Endothelial cell (in vitro differentiated cells): ENCODE data around the gene TRPV5. TPM values are rescaled to one million over a fixed set of nuclear protein-coding genes. Genes with fewer than 3 reads are reported as not detected.

ENCODE experiments used
- DNase-seq: peaks from one replicate; pipeline ENCODE4 v3.0.0; 2021; ENCODE audit warnings: low spot score
- H3K27ac Mint-ChIP-seq: one replicate; pipeline ENCODE4 v1.8.0; 2021; ENCODE audit warnings: mixed read lengths, inconsistent platforms; ENCODE audit not compliant: unreplicated experiment
- H3K27me3 Mint-ChIP-seq: one replicate; pipeline ENCODE4 v1.8.0; 2021; ENCODE audit warnings: mild to moderate bottlenecking, moderate library complexity, mixed read lengths, inconsistent platforms; ENCODE audit not compliant: unreplicated experiment
- H3K36me3 Mint-ChIP-seq: one replicate; pipeline ENCODE4 v1.8.0; 2021; ENCODE audit warnings: mild to moderate bottlenecking, low read depth, mixed read lengths, inconsistent platforms; ENCODE audit not compliant: unreplicated experiment
- H3K4me1 Mint-ChIP-seq: one replicate; pipeline ENCODE4 v1.8.0; 2021; ENCODE audit warnings: mild to moderate bottlenecking, mixed read lengths, inconsistent platforms; ENCODE audit not compliant: unreplicated experiment
- H3K4me3 Mint-ChIP-seq: one replicate; pipeline ENCODE4 v1.8.0; 2021; ENCODE audit warnings: mild to moderate bottlenecking, mixed read lengths, inconsistent platforms; ENCODE audit not compliant: unreplicated experiment
- H3K9me3 Mint-ChIP-seq: one replicate; pipeline ENCODE4 v1.8.0; 2021; ENCODE audit warnings: mixed read lengths, inconsistent platforms; ENCODE audit not compliant: unreplicated experiment
- total RNA-seq: library from RNA; stranded (reverse); fragmentation: NEBNext Ultra II Directional; extraction: Animal tissue kit (Norgen Biotek cat#: 25700); gene quantifications from one replicate; pipeline ENCODE4 v1.2.1, GENCODE V29; 2021; ENCODE audit not compliant: unreplicated experiment
- TF ChIP-seq, protein P1 (sequence below): fragments of 200-600 bp; sonication (generic); IDR thresholded peaks from one replicate; pipeline ENCODE4 v1.5.0; 2021; ENCODE audit warnings: antibody characterized with exemption; ENCODE audit not compliant: unreplicated experiment

The TRPV5 gene
- total RNA-seq, 1 donor from 2014 or later, result not detected

DNA sequence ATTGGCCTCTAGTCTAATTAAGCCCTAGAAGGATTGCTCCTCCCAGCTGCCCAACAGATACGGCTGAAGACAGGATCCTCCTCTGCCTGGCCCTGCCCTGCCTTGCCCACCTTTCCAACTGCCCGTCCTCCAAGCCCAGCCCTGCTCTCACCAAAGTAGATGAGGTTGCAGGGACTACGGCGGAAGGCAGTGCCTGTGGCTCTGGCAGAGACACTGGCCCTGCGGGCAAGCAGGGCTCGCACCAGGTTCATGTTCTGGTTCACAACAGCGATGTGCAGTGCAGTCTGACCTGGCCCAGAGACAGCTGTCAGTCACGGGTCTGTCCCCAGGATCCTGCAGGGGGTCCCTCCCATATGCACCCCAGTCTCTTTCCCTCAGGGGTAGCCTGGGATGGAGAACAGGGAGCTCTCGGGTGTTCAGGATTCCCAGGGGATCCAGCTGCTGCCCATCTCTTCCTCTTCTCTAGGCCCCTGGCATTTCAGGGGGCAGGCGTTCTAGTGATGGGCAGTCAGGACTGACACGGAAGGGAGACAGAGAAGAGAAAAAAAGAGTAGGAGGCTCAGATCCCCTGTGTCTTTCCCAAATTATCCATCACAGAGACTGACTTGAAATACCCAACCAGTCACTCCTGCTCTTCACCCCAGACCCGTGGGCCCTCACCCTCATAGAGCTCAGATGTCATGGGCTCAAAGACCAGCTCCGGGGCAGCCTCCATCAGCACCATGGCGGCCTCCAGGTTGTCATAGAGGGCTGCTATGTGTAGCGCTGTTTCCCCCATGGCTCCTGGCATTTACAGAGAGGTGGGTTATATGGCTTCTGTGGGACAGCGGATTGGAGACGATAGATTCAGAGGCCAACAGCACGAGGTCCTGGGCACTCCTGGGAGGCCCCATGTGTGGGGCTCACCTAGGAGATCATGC, 56.3 kb downstream of the TRPV5 start:
- Mint-ChIP-seq H3K27ac (no peak overlapping the region), H3K36me3 (no peaks in the 10 kb centered on the region), H3K4me3 (no peak overlapping the region), H3K27me3 (peaks cover 9% of the 10 kb centered on the region), H3K9me3 (peaks cover 5% of the 10 kb centered on the region), H3K4me1 (no peaks in the 10 kb centered on the region)
- no peak for DNase-seq
- TF ChIP-seq, protein P1, sequence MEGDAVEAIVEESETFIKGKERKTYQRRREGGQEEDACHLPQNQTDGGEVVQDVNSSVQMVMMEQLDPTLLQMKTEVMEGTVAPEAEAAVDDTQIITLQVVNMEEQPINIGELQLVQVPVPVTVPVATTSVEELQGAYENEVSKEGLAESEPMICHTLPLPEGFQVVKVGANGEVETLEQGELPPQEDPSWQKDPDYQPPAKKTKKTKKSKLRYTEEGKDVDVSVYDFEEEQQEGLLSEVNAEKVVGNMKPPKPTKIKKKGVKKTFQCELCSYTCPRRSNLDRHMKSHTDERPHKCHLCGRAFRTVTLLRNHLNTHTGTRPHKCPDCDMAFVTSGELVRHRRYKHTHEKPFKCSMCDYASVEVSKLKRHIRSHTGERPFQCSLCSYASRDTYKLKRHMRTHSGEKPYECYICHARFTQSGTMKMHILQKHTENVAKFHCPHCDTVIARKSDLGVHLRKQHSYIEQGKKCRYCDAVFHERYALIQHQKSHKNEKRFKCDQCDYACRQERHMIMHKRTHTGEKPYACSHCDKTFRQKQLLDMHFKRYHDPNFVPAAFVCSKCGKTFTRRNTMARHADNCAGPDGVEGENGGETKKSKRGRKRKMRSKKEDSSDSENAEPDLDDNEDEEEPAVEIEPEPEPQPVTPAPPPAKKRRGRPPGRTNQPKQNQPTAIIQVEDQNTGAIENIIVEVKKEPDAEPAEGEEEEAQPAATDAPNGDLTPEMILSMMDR, result no peak

DNA sequence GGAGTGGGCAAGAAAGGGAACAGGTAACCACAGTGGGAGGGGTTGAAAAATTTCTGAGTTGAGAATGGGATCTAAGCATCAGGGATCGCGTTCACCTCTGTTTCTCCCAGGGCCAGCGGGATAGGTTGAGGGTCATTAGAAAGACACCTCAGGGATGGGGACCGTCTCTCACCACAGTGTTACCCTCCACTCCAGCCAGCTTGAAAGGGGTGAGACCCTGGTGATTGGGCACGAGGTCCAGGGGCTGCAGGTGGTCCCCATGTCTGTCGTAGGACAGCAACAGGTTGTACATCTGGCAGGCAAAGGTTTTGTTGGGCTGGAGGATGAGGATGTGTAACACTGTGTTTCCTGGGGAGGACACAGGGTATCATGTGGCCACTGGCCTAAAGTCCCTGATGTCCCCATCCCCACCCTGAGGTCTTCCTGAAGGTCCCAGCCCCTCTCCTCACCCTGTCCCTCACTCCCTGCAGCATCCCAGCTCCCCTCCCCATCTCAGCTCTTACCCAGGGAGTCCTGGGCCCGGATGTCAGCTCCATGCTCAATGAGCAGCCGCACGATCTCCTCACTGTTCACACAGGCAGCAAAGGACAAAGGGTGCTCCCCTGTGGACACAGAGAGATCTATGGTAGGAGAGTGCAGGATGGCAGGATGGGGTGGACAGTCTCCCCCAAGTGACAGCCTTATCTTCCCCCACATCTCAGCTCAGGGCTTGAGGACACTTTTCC, 57.1 kb downstream of the TRPV5 start:
- DNase-seq, result no peak
- Mint-ChIP-seq H3K27ac (peak overlapping the region; percentile 18), H3K27me3 (peaks cover 9% of the 10 kb centered on the region), H3K9me3 (peaks cover 5% of the 10 kb centered on the region), H3K36me3 (no peaks in the 10 kb centered on the region), H3K4me3 (no peak overlapping the region), H3K4me1 (no peaks in the 10 kb centered on the region)
- TF ChIP-seq, protein P1, result no peak

DNA sequence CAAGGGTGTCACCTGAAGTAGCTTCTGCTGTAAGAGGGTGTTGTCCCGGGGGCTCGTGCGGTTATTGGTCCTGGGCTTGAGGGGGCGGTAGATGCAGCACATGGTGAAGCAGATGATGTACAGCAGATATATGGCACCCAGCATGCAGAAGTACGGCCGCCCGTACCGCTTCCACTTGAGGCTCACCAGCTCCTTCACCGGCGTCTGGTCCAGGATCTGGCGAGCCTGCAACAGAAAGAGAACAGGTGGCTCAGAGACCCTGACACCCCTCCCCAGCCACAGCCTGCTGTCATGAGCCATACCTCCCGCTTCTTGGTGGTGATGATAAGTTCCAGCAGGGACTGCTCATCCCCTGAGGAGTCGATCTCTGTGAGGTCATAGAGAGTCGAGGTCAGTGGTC, 58.1 kb downstream of the TRPV5 start:
- Mint-ChIP-seq H3K4me1 (no peaks in the 10 kb centered on the region), H3K27me3 (peaks cover 9% of the 10 kb centered on the region), H3K36me3 (no peaks in the 10 kb centered on the region), H3K4me3 (no peak overlapping the region), H3K9me3 (peaks cover 5% of the 10 kb centered on the region), H3K27ac (no peak overlapping the region)
- no peak for DNase-seq
- TF ChIP-seq, protein P1, result no peak

DNA sequence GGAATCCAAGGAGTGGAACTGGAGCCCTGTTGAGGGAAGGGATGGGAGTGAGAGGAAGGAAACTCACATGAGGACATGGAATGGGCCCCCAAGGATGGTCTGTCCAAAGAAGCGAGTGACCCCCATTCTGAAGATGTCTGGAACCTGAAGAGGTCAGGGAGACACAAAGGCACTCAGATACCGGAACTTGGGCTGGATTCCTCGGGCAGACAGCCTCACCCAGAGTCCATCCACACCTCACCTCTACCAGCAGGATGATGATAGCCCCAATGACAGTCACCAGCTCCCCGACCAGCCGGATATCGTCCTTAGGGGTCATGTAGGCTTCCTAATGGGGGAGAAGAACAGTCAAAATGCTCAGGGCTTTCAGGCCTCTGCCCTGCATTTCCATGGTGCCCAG, 58.7 kb downstream of the TRPV5 start:
- peaks cover 11% of the 10 kb centered on the region for H3K27me3 Mint-ChIP-seq
- no peak overlapping the region for H3K4me3 Mint-ChIP-seq
- no peaks in the 10 kb centered on the region for H3K36me3 Mint-ChIP-seq
- H3K27ac Mint-ChIP-seq, result no peak overlapping the region
- no peak for DNase-seq
- H3K4me1 Mint-ChIP-seq, result no peaks in the 10 kb centered on the region
- TF ChIP-seq, protein P1, result no peak
- peaks cover 5% of the 10 kb centered on the region for H3K9me3 Mint-ChIP-seq

DNA sequence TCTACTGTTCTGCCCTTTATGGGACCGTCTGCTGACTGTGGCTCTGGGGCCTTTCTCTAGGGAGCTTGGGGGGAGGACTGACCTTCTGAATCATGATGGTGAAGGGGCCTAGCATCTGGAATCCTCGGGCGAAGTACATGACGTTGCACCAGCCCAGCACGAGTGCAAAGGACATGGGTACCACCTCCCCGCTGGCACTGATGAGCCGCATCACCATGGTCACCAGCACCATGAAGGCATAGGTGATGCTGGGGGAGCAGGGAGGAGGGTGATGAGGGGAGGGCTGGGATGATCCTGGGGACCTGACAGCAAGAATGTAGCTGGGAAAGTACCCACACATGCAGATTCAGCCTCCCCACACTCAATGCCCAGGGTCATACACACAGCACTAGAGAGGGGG, 59.1 kb downstream of the TRPV5 start:
- peaks cover 5% of the 10 kb centered on the region for H3K9me3 Mint-ChIP-seq
- H3K4me1 Mint-ChIP-seq, result no peaks in the 10 kb centered on the region
- H3K4me3 Mint-ChIP-seq, result no peak overlapping the region
- DNase-seq, result no peak
- H3K36me3 Mint-ChIP-seq, result no peaks in the 10 kb centered on the region
- H3K27ac Mint-ChIP-seq, result no peak overlapping the region
- H3K27me3 Mint-ChIP-seq, result peaks cover 12% of the 10 kb centered on the region
- TF ChIP-seq, protein P1, result no peak
